ENCODE data around the gene PTGDR2. TPM values are rescaled to one million over a fixed set of nuclear protein-coding genes. Genes with fewer than 3 reads are reported as not detected.

The PTGDR2 gene
- total RNA-seq, 2 experiments from 2014 or later: 2.5 to 2.9 TPM

DNA sequence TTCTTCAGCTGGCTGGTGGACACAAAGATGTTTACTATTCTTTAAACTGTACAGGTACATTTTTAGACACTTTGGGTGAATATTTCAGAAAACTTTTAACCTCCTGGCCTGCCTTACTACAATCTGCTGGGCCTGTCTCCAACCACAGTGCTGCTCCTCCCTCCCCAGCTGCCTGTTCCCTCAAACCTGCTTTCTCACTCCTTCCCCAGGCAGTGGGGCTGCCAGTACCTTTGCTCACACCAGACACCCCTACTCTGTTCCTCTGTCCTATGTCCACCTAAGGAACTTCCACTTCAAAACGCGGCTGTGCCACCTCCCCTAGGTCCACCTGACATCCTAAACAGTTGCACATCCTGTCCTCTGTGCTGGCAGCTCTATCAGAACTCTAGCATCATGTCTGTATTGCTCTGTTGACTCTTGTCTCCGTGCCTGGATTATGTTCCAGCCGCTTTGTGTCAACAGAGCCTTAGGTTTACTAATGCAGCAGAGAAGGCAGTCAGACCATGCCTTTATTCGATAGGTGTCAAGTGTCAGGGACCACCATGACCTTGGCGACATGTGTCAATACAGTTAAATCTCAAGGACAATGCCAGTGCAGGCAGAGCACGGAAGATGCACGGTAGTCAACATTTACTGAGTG lies 25.0 kb upstream of the PTGDR2 start:
- Mint-ChIP-seq H3K27ac (peak overlapping the region; percentile 49), H3K4me1 (peaks cover 9% of the 10 kb centered on the region), H3K4me3 (no peak overlapping the region), H3K9me3 (no peaks in the 10 kb centered on the region), H3K27me3 (no peaks in the 10 kb centered on the region), H3K36me3 (peaks cover 19% of the 10 kb centered on the region)
- no peak for ATAC-seq (ENCODE audit: low read depth)
- no peak for DNase-seq
- POLR2A ChIA-PET: no interaction called here

GRCh38 chr11:60879971-60880588 lies 24.3 kb upstream of the PTGDR2 start:
- ATAC-seq (ENCODE audit: low read depth): peak; percentile 36
- POLR2A ChIA-PET: no interaction called here
- Mint-ChIP-seq H3K4me1 (peaks cover 9% of the 10 kb centered on the region), H3K27me3 (no peaks in the 10 kb centered on the region), H3K4me3 (no peak overlapping the region), H3K27ac (no peak overlapping the region), H3K9me3 (no peaks in the 10 kb centered on the region), H3K36me3 (peaks cover 15% of the 10 kb centered on the region)
- no peak for DNase-seq

DNA sequence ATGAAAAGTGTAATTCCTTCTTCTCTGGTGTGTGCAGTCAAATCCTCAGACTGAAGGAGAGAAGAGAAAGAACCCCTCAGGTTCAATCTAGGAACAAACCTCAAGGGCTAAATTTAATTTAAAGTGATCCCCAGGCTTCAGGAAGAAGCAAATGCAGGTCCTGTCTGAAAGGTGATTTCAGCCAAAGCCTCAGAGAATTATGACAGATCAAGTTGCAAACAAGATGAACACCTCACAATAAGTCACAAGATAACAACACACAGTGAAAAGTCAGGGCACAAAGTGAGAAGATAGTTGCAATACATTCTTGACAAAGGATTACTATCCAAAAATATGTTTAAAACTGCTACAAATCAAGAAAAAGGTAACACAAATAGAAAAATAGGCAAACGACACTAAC lies 23.4 kb upstream of the PTGDR2 start:
- ATAC-seq (ENCODE audit: low read depth): no peak
- Mint-ChIP-seq H3K27me3 (no peaks in the 10 kb centered on the region), H3K4me1 (peaks cover 11% of the 10 kb centered on the region), H3K9me3 (no peaks in the 10 kb centered on the region), H3K36me3 (peaks cover 13% of the 10 kb centered on the region), H3K4me3 (no peak overlapping the region), H3K27ac (no peak overlapping the region)
- POLR2A ChIA-PET: no interaction called here
- DNase-seq: no peak

- Mint-ChIP-seq H3K4me3 (no peak overlapping the region), H3K27me3 (no peaks in the 10 kb centered on the region), H3K4me1 (peaks cover 15% of the 10 kb centered on the region), H3K9me3 (no peaks in the 10 kb centered on the region), H3K36me3 (peaks cover 9% of the 10 kb centered on the region), H3K27ac (no peak overlapping the region)
- no peak for ATAC-seq (ENCODE audit: low read depth)
- POLR2A ChIA-PET: no interaction called here
- no peak for DNase-seq
These were observed 22.7 kb upstream of the PTGDR2 start for GRCh38 chr11:60878245-60879101.

DNA sequence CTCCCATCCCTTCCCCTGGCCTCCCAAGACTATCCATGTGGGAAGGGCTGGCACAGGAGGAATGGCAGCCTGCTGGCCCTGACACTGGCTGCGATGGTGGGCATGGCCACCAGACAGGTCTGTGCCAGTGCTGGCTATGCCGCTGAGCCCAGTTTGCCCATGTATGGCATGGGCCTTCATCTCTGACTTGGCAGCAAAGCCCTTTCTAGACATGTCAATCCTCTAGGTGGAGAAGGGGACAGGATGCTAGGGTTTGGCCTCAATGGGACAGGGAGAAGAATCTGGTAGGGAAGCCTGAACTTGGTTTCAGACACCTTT lies 20.4 kb upstream of the PTGDR2 start:
- no peak for ATAC-seq (ENCODE audit: low read depth)
- Mint-ChIP-seq H3K27me3 (no peaks in the 10 kb centered on the region), H3K36me3 (peaks cover 3% of the 10 kb centered on the region), H3K27ac (peak overlapping the region; percentile 30), H3K9me3 (no peaks in the 10 kb centered on the region), H3K4me3 (no peak overlapping the region), H3K4me1 (peaks cover 33% of the 10 kb centered on the region)
- DNase-seq: no peak
- POLR2A ChIA-PET: no interaction called here

DNA sequence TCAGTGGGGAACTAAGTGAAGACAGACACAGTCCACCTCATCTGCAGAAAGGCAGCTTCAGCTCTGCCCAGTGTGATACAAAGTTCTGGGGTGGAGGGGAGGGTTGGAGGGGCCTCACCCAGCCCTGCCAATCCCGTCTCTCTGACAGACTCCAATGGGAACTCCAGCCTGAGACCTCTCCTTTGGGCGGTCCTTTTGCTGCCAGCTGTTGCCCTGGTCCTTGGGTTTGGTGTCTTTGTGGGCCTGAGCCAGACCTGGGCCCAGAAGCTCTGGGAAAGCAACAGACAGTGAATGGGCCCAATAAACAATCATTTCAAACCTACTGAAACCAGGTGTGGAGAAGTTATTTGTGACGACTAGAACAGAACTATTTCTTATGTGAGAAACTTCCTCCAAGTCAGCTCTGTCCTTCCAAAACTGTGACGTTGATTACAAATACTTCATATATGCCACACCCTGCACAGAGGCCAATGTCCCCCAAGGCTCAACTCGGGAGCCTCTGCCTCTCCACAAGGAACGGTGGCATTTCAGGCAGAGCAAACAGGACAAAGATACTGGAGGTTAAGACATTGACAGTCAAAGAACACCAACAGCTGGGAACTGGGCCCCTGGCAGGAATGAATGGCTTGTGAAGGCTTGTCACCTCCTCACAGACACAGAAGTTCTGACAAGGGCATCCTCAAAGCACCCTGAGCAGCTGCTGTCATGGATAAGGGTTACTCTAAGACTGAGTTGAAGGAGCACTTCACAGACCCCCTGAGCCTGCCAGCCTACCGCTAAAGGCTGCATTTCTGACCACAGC lies 19.8 kb upstream of the PTGDR2 start:
- no peak for ATAC-seq (ENCODE audit: low read depth)
- no peak overlapping the region for H3K27ac Mint-ChIP-seq
- no peaks in the 10 kb centered on the region for H3K27me3 Mint-ChIP-seq
- peaks cover 3% of the 10 kb centered on the region for H3K36me3 Mint-ChIP-seq
- H3K9me3 Mint-ChIP-seq: no peaks in the 10 kb centered on the region
- DNase-seq: no peak
- H3K4me1 Mint-ChIP-seq: peaks cover 36% of the 10 kb centered on the region
- no peak overlapping the region for H3K4me3 Mint-ChIP-seq
- POLR2A ChIA-PET: no interaction called here

- Mint-ChIP-seq H3K27ac (peak overlapping the region; percentile 54), H3K4me1 (peaks cover 41% of the 10 kb centered on the region), H3K9me3 (no peaks in the 10 kb centered on the region), H3K4me3 (no peak overlapping the region), H3K27me3 (no peaks in the 10 kb centered on the region), H3K36me3 (peaks cover 3% of the 10 kb centered on the region)
- ATAC-seq (ENCODE audit: low read depth) (no peak), DNase-seq (no peak)
- POLR2A ChIA-PET: no interaction called here
These were observed 18.9 kb upstream of the PTGDR2 start for GRCh38 chr11:60874421-60875365.

- no peaks in the 10 kb centered on the region for H3K27me3 Mint-ChIP-seq
- no peak for ATAC-seq (ENCODE audit: low read depth)
- peaks cover 48% of the 10 kb centered on the region for H3K4me1 Mint-ChIP-seq
- H3K9me3 Mint-ChIP-seq: no peaks in the 10 kb centered on the region
- H3K4me3 Mint-ChIP-seq: no peak overlapping the region
- DNase-seq: no peak
- H3K36me3 Mint-ChIP-seq: no peaks in the 10 kb centered on the region
- POLR2A ChIA-PET: no interaction called here
- peak overlapping the region; percentile 62 for H3K27ac Mint-ChIP-seq
These were observed 17.8 kb upstream of the PTGDR2 start for GRCh38 chr11:60873533-60873932.

DNA sequence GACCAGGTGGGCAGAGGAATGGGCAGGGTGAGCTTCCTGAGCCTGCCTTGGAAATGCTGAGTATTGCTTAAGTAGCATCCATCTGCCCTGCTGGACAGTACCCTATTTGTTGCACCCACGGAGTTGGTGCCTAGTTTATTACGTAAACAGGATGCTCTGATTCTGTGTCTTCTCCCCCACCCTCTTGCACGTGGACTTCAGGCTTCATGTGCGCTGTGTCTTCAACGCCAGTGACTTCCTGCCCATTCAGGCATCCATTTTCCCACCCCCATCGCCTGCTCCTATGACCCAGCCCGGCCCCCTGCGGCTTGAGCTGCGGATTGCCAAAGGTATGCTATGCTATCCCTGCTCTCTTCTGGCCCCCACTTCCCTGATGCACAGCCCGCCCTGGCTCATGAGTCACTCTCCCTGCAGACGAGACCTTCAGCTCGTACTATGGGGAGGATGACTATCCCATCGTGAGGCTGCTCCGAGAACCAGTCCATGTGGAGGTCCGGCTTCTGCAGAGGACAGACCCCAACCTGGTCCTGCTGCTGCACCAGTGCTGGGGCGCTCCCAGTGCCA lies 17.3 kb upstream of the PTGDR2 start:
- POLR2A ChIA-PET: interaction anchor here (2.2 kb wide), 1 partner anchor 17 kb away, joined by 7 read pairs; the partner anchor contains the start of gene PTGDR2
- Mint-ChIP-seq H3K4me1 (peaks cover 53% of the 10 kb centered on the region), H3K27me3 (no peaks in the 10 kb centered on the region), H3K4me3 (no peak overlapping the region), H3K27ac (peak overlapping the region; percentile 62), H3K9me3 (no peaks in the 10 kb centered on the region), H3K36me3 (no peaks in the 10 kb centered on the region)
- DNase-seq (no peak), ATAC-seq (ENCODE audit: low read depth) (no peak)

GRCh38 chr11:60872124-60872960 lies 16.6 kb upstream of the PTGDR2 start:
- DNase-seq (no peak), ATAC-seq (ENCODE audit: low read depth) (no peak)
- Mint-ChIP-seq H3K27me3 (no peaks in the 10 kb centered on the region), H3K4me3 (peak overlapping the region; percentile 59), H3K36me3 (no peaks in the 10 kb centered on the region), H3K27ac (peak overlapping the region; percentile 70), H3K9me3 (no peaks in the 10 kb centered on the region), H3K4me1 (peaks cover 54% of the 10 kb centered on the region)
- POLR2A ChIA-PET: interaction anchor here (0.7 to 2.2 kb wide), 8 partner anchors 12 to 40 kb away, joined by 3 to 13 read pairs (median 4); partner anchors contain the start of genes CCDC86 and PTGDR2

DNA sequence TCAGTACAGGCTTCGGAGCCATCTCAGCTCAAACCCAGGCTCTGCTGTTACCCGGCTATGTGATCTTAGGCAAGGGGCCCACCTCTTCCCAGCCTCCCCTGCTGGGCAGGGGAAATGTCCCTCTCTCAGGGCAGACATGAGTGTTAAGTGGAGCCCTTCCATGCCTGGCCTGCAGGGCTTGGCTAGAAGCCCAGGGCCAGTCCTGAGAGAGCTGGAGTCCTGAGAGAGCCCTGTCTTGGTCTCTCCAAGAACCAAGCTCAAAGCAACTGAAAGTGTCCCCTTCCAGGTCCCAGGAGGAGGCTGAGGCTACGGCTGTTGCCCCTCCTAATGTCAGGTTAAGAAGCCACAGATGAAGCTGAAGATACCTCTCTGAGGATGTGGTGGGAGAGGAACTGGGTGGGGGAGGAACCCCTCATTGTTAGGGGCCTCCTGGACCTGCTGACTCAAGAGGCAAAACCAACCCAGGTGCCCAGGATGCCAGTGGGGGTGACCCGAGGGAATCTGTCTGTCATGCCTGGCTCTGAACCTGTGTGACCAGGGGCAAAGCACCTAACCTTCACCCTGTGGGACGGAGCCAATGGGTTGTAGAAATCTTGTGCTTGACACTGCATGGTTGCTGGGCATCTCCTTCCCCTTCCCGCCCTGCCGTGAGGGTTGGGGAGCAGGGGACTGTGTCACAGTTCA lies 15.8 kb upstream of the PTGDR2 start:
- Mint-ChIP-seq H3K27ac (peak overlapping the region; percentile 85), H3K4me3 (peak overlapping the region; percentile 59), H3K27me3 (no peaks in the 10 kb centered on the region), H3K9me3 (no peaks in the 10 kb centered on the region), H3K4me1 (peaks cover 56% of the 10 kb centered on the region), H3K36me3 (no peaks in the 10 kb centered on the region)
- ATAC-seq (ENCODE audit: low read depth) (peak; percentile 62), DNase-seq (peak; percentile 59)
- POLR2A ChIA-PET: interaction anchor here (0.7 to 2.2 kb wide), 9 partner anchors 11 to 39 kb away, joined by 3 to 13 read pairs (median 4); partner anchors contain the start of genes CCDC86 and PTGDR2

All from activated naive CD8-positive, alpha-beta T cell treated with anti-CD3 and anti-CD28 coated beads, Interleukin-2, amount 10 ng/mL, durations not matched to agents 7 days and 5 days (primary cell).